Hematopoietic multipotent progenitor cell treated with erythropoietin and hydrocortisone succinate and interleukin-3 and kit ligand, for 6 days (in vitro differentiated cells): ENCODE data around the gene KRTAP10-9.
"Not testable (repeated sequence)": the region's sequence is repeated elsewhere in the genome, so short reads cannot be mapped to it uniquely, and the experiment has no call there.

ENCODE experiments used
- DNase-seq: peaks from one replicate; pipeline ENCODE4 v3.0.0-alpha.2; 2015

The KRTAP10-9 gene

GRCh38 chr21:44644878-44645277, 18.0 kb downstream of the KRTAP10-9 start:
- DNase-seq, result no peak

GRCh38 chr21:44646366-44647221, 19.7 kb downstream of the KRTAP10-9 start, which contains the start of gene KRTAP10-11:
Gene KRTAP10-11 (plus strand): TSS chr21:44646414. CDS start chr21:44646459, 45 bp downstream.
- DNase-seq, result not testable (repeated sequence)

DNA sequence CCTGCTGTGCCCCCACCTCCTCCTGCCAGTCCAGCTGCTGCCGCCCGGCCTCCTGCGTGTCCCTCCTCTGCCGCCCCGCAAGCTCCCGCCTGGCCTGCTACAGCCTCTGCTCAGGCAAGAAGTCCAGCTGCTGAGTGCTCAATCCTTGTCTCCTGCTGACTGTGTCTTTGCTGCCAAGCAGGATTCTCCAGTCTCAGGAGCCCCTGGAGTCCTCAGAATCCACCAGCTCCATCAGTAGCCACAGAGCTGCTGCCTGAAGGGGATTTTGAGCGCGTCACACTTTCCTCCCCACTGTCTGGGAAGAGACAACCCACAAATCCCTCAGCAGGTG, 20.3 kb downstream of the KRTAP10-9 start:
- DNase-seq, result no peak

DNA sequence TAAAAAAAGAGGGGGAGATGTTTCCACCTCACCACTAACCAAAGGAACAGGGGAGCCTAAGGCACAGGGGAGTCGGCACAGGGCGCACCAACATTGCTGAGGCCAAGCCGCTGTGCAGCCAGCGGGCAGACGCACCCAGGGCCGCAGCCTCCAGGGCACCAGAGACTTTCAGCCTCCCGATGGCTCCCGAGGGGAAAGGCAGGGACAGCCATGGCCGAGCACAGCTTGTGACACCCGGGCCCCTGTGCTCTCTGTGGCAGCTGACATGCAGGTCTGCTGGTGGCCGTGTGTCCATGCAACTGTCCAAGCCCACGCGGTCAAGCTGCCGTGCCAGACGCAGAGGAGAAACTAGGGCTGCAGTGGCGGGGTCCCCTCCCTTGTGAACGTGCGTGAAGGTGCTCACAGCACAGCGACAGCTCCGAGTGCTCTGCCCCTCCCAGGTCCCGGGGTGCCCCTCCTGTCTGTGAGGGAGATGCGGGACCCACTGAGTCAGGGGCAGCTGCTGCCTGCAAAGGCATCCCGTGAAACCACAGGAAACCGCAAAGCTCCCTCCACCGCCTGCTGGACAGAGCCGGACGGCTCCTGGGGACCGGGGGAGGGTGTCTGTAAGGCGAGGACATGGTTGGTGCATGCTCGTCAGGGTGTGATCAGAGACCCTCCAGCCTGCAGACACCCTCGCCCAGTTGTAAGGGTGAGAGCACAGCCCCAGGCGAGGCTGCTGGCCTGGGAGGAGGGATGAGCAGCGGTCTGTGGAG, 21.8 kb downstream of the KRTAP10-9 start:
- DNase-seq, result no peak

DNA sequence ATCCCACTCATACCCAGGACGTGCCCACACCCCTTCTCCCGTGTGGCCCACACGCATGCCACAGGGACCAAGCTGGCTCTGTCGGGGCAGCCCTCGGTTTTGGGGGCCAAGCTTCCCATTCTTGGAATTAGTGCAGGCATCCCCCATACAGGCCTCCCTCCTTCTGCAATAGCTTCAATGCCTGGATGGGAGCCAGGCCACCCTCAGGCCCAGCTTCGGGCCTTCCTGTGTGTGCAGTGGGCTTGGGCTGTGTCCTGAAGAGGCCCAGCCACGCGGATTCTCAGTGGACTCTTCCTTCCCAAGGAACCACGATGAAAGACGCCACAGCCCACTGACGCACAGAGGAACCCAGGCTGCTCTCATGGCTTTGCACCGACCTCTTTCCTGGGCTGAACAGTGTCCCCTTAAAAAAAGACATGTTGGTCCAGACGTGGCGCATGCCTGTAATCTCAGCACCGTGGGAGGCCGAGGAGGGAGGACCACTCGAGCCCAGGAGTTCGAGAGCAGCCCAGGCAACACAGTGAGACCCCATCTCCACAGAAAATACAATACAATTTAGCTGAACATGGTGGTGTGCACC, 22.7 kb downstream of the KRTAP10-9 start:
- no peak for DNase-seq

- no peak for DNase-seq
Measured at GRCh38 chr21:44650265-44650972, 23.5 kb downstream of the KRTAP10-9 start.

- no peak for DNase-seq
Measured at GRCh38 chr21:44650973-44651675, 24.2 kb downstream of the KRTAP10-9 start.

GRCh38 chr21:44653123-44653522, 26.2 kb downstream of the KRTAP10-9 start:
- DNase-seq, result no peak

GRCh38 chr21:44653656-44654575, 27.0 kb downstream of the KRTAP10-9 start:
- DNase-seq, result no peak

DNA sequence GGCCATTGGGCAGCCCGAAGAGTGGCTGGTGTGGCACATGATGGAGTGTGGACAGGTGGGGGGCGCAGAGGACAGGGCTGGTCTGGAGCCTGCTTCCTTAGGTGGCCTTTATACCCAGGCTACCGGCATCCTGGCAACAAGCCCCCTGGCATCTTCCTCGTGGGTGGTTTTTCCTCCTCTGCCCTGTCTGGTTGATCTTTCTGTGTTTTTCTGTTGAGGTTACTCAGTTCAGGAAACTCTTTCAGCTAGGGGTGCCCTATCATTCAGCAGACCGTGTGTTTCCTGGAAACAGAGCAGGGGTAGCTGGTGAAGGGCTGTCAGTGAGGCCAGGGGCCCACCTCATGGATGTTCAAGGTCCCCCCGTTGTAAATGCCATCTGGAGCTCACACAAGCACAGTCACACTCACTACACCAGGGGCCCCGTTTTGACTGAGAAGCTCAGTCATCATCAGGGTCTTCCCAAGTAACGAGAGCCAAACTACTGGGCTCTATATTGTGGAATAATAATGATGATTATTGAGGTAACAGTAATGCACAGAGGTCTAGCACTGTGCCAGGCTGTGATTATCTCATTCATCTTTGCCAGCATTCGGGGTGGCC, 27.8 kb downstream of the KRTAP10-9 start, which contains the start of gene KRTAP12-4:
TSS of gene KRTAP12-4 (minus strand) at position 84 of the 600 bp plus-strand sequence. CDS start at position 39, 45 bp downstream.
- no peak for DNase-seq

DNA sequence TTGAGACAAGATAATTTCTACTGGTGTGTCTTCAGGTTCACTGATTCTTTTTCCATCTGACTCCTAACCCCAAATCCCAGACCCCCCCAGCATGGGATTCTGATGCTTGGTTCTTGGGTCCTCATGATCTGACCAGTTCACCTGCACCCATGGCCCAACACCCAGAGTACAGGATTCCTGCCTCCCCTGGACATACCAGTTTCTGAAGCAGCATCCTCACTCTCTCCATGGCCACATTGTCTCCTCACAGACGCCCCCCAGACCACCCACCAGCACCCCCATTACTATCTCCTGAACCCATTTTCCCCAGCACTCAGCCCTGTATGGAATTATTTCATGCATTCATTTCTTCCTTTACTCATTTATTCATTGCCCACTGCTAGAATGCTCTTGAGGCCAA, 30.0 kb downstream of the KRTAP10-9 start:
- no peak for DNase-seq

DNA sequence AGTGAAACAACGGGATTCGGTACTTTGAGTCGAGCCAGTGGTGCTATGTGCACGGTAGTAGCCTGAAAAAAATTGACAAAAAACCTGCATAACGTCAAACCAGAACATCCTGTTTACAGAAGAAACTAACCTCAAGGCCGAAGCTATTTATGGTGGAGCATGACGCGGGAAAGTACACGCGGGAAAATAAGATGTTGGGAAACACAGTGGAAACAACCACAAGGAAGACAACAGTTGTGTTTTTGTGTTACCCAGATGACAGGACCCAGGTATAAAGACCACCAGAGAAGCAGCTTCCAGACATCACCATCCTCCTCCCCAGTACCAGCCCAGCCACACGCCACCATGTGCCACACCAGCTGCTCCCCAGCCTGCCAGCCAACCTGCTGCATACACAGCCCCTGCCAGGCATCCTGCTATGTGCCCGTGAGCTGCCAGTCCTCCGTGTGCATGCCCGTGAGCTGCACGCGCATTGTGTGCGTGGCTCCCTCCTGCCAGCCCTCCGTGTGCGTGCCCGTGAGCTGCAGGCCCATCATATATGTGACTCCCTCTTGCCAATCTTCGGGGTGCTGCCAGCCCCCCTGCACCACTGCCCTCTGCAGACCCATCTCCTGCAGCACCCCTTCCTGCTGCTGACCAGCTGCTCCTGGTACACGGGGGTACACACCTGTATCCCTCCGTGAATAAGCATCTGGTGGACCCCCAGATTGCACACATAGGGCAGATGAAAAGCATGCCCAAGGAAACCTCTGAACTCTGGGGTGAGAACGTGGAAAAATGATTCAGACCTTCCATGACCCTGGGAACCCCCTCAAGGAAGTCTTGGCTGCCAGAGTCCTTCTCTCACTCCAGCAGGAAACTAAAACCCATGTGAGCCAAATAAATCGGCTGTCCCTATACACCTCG, 31.0 kb downstream of the KRTAP10-9 start, which contains the start of gene KRTAP12-3:
TSS of gene KRTAP12-3 (plus strand) at position 298 of the 906 bp plus-strand sequence. CDS start at position 346, 48 bp downstream.
- DNase-seq, result no peak

GRCh38 chr21:44658541-44658910, 31.6 kb downstream of the KRTAP10-9 start:
- no peak for DNase-seq

DNA sequence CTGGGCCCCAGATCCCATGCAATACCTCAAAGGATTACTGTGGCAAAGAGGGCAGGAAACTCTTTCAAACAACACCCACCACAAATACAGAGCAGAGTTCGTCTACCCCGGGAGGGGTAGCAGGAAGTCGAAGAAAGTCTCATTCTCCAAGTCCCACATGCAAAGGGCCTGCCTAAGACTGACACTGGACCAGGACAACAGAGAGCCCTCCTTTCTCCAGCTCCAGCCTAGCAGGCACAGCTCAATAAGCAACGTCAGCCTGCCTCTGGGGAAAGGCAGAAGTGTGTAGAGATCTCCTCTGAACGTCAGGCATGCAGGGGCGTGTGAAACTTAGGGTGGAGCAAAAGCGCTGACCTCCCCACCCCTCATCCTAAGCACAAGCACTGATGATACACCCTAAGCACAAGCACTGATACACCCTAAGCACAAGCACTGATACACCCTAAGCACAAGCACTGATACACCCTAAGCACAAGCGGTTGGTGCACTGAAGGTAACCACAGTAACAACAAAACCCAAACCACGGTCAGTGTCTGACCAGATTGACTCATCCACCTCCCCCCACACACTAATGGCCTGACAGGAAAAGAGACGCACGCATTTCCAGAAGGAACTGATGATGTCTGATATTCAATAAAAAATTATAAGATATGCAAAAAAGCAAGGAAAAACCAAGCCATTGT, 32.2 kb downstream of the KRTAP10-9 start:
- no peak for DNase-seq

DNA sequence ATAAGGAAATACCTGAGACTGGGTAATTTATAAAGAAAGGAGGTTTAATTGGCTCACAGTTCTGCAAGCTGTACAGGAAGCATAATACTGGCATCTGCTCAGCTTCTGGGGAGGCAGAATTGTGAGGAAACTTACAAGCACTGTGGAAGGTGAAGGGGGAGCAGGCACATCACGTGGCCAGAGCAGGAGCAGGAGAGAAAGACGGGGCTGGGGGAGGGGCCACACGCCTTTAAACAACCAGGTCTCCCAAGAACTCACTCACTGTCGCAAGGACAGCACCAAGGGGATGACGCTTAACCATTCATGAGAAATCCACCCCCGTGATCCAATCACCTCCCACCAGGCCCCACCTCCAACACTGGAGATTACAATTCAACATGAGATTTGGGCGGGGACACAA, 34.7 kb downstream of the KRTAP10-9 start:
- not testable (repeated sequence) for DNase-seq

- DNase-seq, result no peak
Measured at GRCh38 chr21:44664691-44665090, 37.8 kb downstream of the KRTAP10-9 start.

DNA sequence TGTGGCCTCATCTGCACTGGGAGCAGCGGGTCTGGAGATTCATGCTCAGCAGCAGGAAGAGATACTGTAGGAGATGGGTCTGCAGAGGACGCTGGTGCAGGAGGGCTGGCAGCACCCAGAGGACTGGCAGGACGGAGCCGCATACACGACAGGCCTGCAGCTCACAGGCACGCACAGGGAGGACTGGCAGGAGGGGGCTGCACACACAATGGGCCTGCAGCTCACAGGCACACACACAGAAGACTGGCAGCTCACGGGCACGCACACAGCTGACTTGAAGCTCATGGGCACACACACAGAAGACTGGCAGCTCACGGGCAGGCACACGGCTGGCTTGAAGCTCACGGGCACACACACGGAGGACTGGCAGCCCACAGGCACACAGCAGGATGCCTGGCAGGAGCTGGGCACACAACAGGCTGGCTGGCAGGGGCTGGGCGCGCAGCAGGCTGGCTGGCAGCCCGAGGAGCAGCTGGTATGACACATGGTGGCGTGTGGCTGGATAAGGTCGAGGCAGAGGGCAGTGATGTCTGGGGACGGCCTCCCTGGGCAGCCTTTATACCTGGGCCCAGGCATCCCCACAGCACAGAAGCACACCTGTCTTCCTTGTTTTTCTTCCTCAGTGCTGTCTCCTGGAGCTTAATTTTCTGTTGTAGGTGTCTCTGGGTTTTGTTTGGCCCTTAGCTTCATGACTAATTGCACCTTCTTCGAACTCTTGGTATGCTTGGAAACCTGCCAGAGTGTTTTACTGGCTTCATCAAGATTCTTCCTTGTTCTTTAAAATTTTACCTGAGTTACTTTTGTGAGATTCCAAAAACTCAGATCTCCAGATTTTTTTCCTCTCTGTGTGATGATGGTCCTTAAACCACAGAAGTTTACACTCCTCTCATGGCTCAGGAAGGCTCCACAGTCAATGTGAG, 39.8 kb downstream of the KRTAP10-9 start, which contains the start of gene KRTAP12-2:
TSS of gene KRTAP12-2 (minus strand) at position 527 of the 920 bp plus-strand sequence. CDS start at position 486, 41 bp downstream.
- no peak for DNase-seq

GRCh38 chr21:44667612-44668011, 40.7 kb downstream of the KRTAP10-9 start:
- no peak for DNase-seq
